ENCODE results near the gene UQCC5. TPM values are rescaled to one million over a fixed set of nuclear protein-coding genes. Genes with fewer than 3 reads are reported as not detected.

Gene UQCC5
- polyA plus RNA-seq (2013, experiment 1 of 2) = 72.7 TPM
- polyA plus RNA-seq (2013, experiment 2 of 2) = 77.0 TPM

GRCh38 chr3:52536369-52537164, at the start of gene UQCC5:
Gene UQCC5, plus strand, starts transcription at chr3:52536605. Its CDS starts 151 bp downstream, at chr3:52536756.
- no peak within 1 kb of the TSS for H2BK15ac ChIP-seq (replicated peaks; ENCODE audit: low read depth)
- H3K4me2 ChIP-seq (ENCODE audit: low read length) = peak within 1 kb of the TSS; percentile 89
- no peak within 1 kb of the TSS for H3K4ac ChIP-seq (ENCODE audit: low read depth, low read length)
- no peak within 1 kb of the TSS for H2BK5ac ChIP-seq (ENCODE audit: low read length)
- no CpG with 5 or more reads among the region's 65 CpGs for WGBS (ENCODE audit: extremely low coverage, insufficient coverage, low lambda C conversion rate)
- peak; percentile 100 for DNase-seq
- peak within 1 kb of the TSS; percentile 87 for H3K4me3 ChIP-seq (ENCODE audit: low read length)
- peak within 1 kb of the TSS; percentile 40 for H3K27ac ChIP-seq (ENCODE audit: low read depth, low read length)
- peaks cover 42% of the 10 kb centered on the region for H3K79me2 ChIP-seq (ENCODE audit: control insufficient read depth, insufficient read depth, low read length)
- H3K27me3 ChIP-seq (ENCODE audit: insufficient read depth, low read length, poor library complexity) = no peaks in the 10 kb centered on the region
- no peaks in the 10 kb centered on the region for H3K36me3 ChIP-seq (ENCODE audit: control insufficient read depth, insufficient read depth, low read length)
- H3K79me1 ChIP-seq (ENCODE audit: low read length) = peaks cover 31% of the 10 kb centered on the region
- peak within 1 kb of the TSS; percentile 8 for H3K18ac ChIP-seq (ENCODE audit: low read length)
- no peak within 1 kb of the TSS for H2BK120ac ChIP-seq (ENCODE audit: low read depth, low read length)
- no peak within 1 kb of the TSS for H4K5ac ChIP-seq (ENCODE audit: low read length)
- H3K9ac ChIP-seq (ENCODE audit: low read length) = peak within 1 kb of the TSS; percentile 97
- peaks cover 18% of the 10 kb centered on the region for H3K4me1 ChIP-seq (ENCODE audit: control insufficient read depth, low read depth, low read length)
- no peak within 1 kb of the TSS for H2AK5ac ChIP-seq (ENCODE audit: low read length)
- H4K8ac ChIP-seq (ENCODE audit: low read depth, low read length) = no peak within 1 kb of the TSS
- no peak within 1 kb of the TSS for H3K23ac ChIP-seq (ENCODE audit: low read length)
- peak within 1 kb of the TSS; percentile 95 for H3K56ac ChIP-seq (ENCODE audit: low read length)

- no peaks in the 10 kb centered on the region for H3K79me1 ChIP-seq (ENCODE audit: low read length)
- no peak overlapping the region for H3K18ac ChIP-seq (ENCODE audit: low read length)
- no peaks in the 10 kb centered on the region for H3K79me2 ChIP-seq (ENCODE audit: control insufficient read depth, insufficient read depth, low read length)
- no peak overlapping the region for H3K23ac ChIP-seq (ENCODE audit: low read length)
- no peak overlapping the region for H2BK15ac ChIP-seq (replicated peaks; ENCODE audit: low read depth)
- H3K36me3 ChIP-seq (ENCODE audit: control insufficient read depth, insufficient read depth, low read length) = peaks cover 15% of the 10 kb centered on the region
- no peak overlapping the region for H2BK120ac ChIP-seq (ENCODE audit: low read depth, low read length)
- no peak overlapping the region for H4K5ac ChIP-seq (ENCODE audit: low read length)
- H2AK5ac ChIP-seq (ENCODE audit: low read length) = no peak overlapping the region
- H2BK5ac ChIP-seq (ENCODE audit: low read length) = no peak overlapping the region
- no peak overlapping the region for H3K9ac ChIP-seq (ENCODE audit: low read length)
- no peaks in the 10 kb centered on the region for H3K4me1 ChIP-seq (ENCODE audit: control insufficient read depth, low read depth, low read length)
- no peak overlapping the region for H3K56ac ChIP-seq (ENCODE audit: low read length)
- no peak overlapping the region for H3K4me2 ChIP-seq (ENCODE audit: low read length)
- H3K27me3 ChIP-seq (ENCODE audit: insufficient read depth, low read length, poor library complexity) = no peaks in the 10 kb centered on the region
- no peak overlapping the region for H3K4me3 ChIP-seq (ENCODE audit: low read length)
- WGBS (ENCODE audit: extremely low coverage, insufficient coverage, low lambda C conversion rate) = no CpG with 5 or more reads among the region's 31 CpGs
- no peak overlapping the region for H3K27ac ChIP-seq (ENCODE audit: low read depth, low read length)
- H3K4ac ChIP-seq (ENCODE audit: low read depth, low read length) = no peak overlapping the region
- DNase-seq = no peak
- H4K8ac ChIP-seq (ENCODE audit: low read depth, low read length) = no peak overlapping the region
These were observed 49.2 kb upstream of the UQCC5 start for GRCh38 chr3:52487050-52487787.

- Histone ChIP-seq H3K4me1 (ENCODE audit: control insufficient read depth, low read depth, low read length) (no peaks in the 10 kb centered on the region), H3K56ac (ENCODE audit: low read length) (no peak overlapping the region), H3K23ac (ENCODE audit: low read length) (no peak overlapping the region), H3K27me3 (ENCODE audit: insufficient read depth, low read length, poor library complexity) (no peaks in the 10 kb centered on the region), H3K9ac (ENCODE audit: low read length) (no peak overlapping the region), H2BK120ac (ENCODE audit: low read depth, low read length) (no peak overlapping the region), H3K79me1 (ENCODE audit: low read length) (no peaks in the 10 kb centered on the region), H3K4me2 (ENCODE audit: low read length) (no peak overlapping the region), H3K4me3 (ENCODE audit: low read length) (no peak overlapping the region), H3K4ac (ENCODE audit: low read depth, low read length) (no peak overlapping the region), H2AK5ac (ENCODE audit: low read length) (no peak overlapping the region), H3K79me2 (ENCODE audit: control insufficient read depth, insufficient read depth, low read length) (no peaks in the 10 kb centered on the region), H2BK15ac (replicated peaks; ENCODE audit: low read depth) (no peak overlapping the region), H4K5ac (ENCODE audit: low read length) (no peak overlapping the region), H2BK5ac (ENCODE audit: low read length) (no peak overlapping the region), H3K36me3 (ENCODE audit: control insufficient read depth, insufficient read depth, low read length) (peaks cover 13% of the 10 kb centered on the region), H4K8ac (ENCODE audit: low read depth, low read length) (no peak overlapping the region), H3K27ac (ENCODE audit: low read depth, low read length) (no peak overlapping the region), H3K18ac (ENCODE audit: low read length) (no peak overlapping the region)
- DNase-seq = no peak
- WGBS (ENCODE audit: extremely low coverage, insufficient coverage, low lambda C conversion rate) = no CpG with 5 or more reads among the region's 59 CpGs
These were observed 48.4 kb upstream of the UQCC5 start for GRCh38 chr3:52487788-52488691.

GRCh38 chr3:52488746-52489145, 47.7 kb upstream of the UQCC5 start:
- H3K79me2 ChIP-seq (ENCODE audit: control insufficient read depth, insufficient read depth, low read length) = no peaks in the 10 kb centered on the region
- H3K27me3 ChIP-seq (ENCODE audit: insufficient read depth, low read length, poor library complexity) = no peaks in the 10 kb centered on the region
- H3K23ac ChIP-seq (ENCODE audit: low read length) = no peak overlapping the region
- no peak overlapping the region for H2BK15ac ChIP-seq (replicated peaks; ENCODE audit: low read depth)
- H3K18ac ChIP-seq (ENCODE audit: low read length) = no peak overlapping the region
- no peak overlapping the region for H3K4ac ChIP-seq (ENCODE audit: low read depth, low read length)
- no CpG with 5 or more reads among the region's 3 CpGs for WGBS (ENCODE audit: extremely low coverage, insufficient coverage, low lambda C conversion rate)
- no peak overlapping the region for H3K4me3 ChIP-seq (ENCODE audit: low read length)
- DNase-seq = no peak
- H3K27ac ChIP-seq (ENCODE audit: low read depth, low read length) = no peak overlapping the region
- no peak overlapping the region for H3K4me2 ChIP-seq (ENCODE audit: low read length)
- no peaks in the 10 kb centered on the region for H3K4me1 ChIP-seq (ENCODE audit: control insufficient read depth, low read depth, low read length)
- H4K8ac ChIP-seq (ENCODE audit: low read depth, low read length) = no peak overlapping the region
- H2BK120ac ChIP-seq (ENCODE audit: low read depth, low read length) = no peak overlapping the region
- no peak overlapping the region for H3K56ac ChIP-seq (ENCODE audit: low read length)
- no peak overlapping the region for H2BK5ac ChIP-seq (ENCODE audit: low read length)
- no peak overlapping the region for H2AK5ac ChIP-seq (ENCODE audit: low read length)
- H3K79me1 ChIP-seq (ENCODE audit: low read length) = no peaks in the 10 kb centered on the region
- H3K9ac ChIP-seq (ENCODE audit: low read length) = no peak overlapping the region
- no peak overlapping the region for H4K5ac ChIP-seq (ENCODE audit: low read length)
- H3K36me3 ChIP-seq (ENCODE audit: control insufficient read depth, insufficient read depth, low read length) = peaks cover 13% of the 10 kb centered on the region

GRCh38 chr3:52489453-52489852, 47.0 kb upstream of the UQCC5 start:
- no peaks in the 10 kb centered on the region for H3K79me1 ChIP-seq (ENCODE audit: low read length)
- no peaks in the 10 kb centered on the region for H3K27me3 ChIP-seq (ENCODE audit: insufficient read depth, low read length, poor library complexity)
- H3K4me2 ChIP-seq (ENCODE audit: low read length) = no peak overlapping the region
- H3K4ac ChIP-seq (ENCODE audit: low read depth, low read length) = no peak overlapping the region
- no peak overlapping the region for H3K23ac ChIP-seq (ENCODE audit: low read length)
- no peak overlapping the region for H3K27ac ChIP-seq (ENCODE audit: low read depth, low read length)
- DNase-seq = no peak
- H3K18ac ChIP-seq (ENCODE audit: low read length) = no peak overlapping the region
- H2BK15ac ChIP-seq (replicated peaks; ENCODE audit: low read depth) = no peak overlapping the region
- H3K4me1 ChIP-seq (ENCODE audit: control insufficient read depth, low read depth, low read length) = no peaks in the 10 kb centered on the region
- no peak overlapping the region for H3K9ac ChIP-seq (ENCODE audit: low read length)
- no peak overlapping the region for H2AK5ac ChIP-seq (ENCODE audit: low read length)
- peaks cover 13% of the 10 kb centered on the region for H3K36me3 ChIP-seq (ENCODE audit: control insufficient read depth, insufficient read depth, low read length)
- no peaks in the 10 kb centered on the region for H3K79me2 ChIP-seq (ENCODE audit: control insufficient read depth, insufficient read depth, low read length)
- H3K56ac ChIP-seq (ENCODE audit: low read length) = no peak overlapping the region
- H3K4me3 ChIP-seq (ENCODE audit: low read length) = no peak overlapping the region
- no peak overlapping the region for H4K5ac ChIP-seq (ENCODE audit: low read length)
- H2BK120ac ChIP-seq (ENCODE audit: low read depth, low read length) = no peak overlapping the region
- H4K8ac ChIP-seq (ENCODE audit: low read depth, low read length) = no peak overlapping the region
- WGBS (ENCODE audit: extremely low coverage, insufficient coverage, low lambda C conversion rate) = no CpG with 5 or more reads among the region's 18 CpGs
- H2BK5ac ChIP-seq (ENCODE audit: low read length) = no peak overlapping the region
